HG03575 (cell line): ENCODE data around the gene UTP14A.
A peak's percentile ranks its signal among the peaks of the same experiment; 100 is the strongest.

ENCODE experiments used
- ATAC-seq: cut with Tn5 transposase; IDR thresholded peaks from one replicate; pipeline ENCODE4 v1.9.1; 2021; ENCODE audit not compliant: unreplicated experiment, insufficient number of reproducible peaks, low FRiP score; ENCODE audit errors: extremely low read depth

Gene UTP14A

GRCh38 chrX:129940721-129941120 is 34.8 kb downstream of the UTP14A start:
- ATAC-seq: no peak

- no peak for ATAC-seq
These were observed 39.2 kb downstream of the UTP14A start for GRCh38 chrX:129945131-129945530.

GRCh38 chrX:129953334-129953648 is 47.3 kb downstream of the UTP14A start:
- ATAC-seq: no peak

GRCh38 chrX:129953881-129954280 is 47.9 kb downstream of the UTP14A start:
- ATAC-seq: no peak

- ATAC-seq: no peak
These were observed 48.8 kb downstream of the UTP14A start for GRCh38 chrX:129954804-129955203.

- no peak for ATAC-seq
These were observed 49.7 kb downstream of the UTP14A start for GRCh38 chrX:129955682-129956081.

- no peak for ATAC-seq
These were observed 50.2 kb downstream of the UTP14A start for GRCh38 chrX:129956145-129956544.

- ATAC-seq: no peak
These were observed 50.8 kb downstream of the UTP14A start for GRCh38 chrX:129956765-129957164.

GRCh38 chrX:129957241-129958082 is 51.5 kb downstream of the UTP14A start:
- ATAC-seq: no peak

GRCh38 chrX:129958083-129958465 is 52.1 kb downstream of the UTP14A start:
- no peak for ATAC-seq

GRCh38 chrX:129958814-129959492 is 53.0 kb downstream of the UTP14A start:
- no peak for ATAC-seq

- no peak for ATAC-seq
These were observed 53.5 kb downstream of the UTP14A start for GRCh38 chrX:129959493-129959832.

- ATAC-seq: peak; percentile 77
These were observed 55.5 kb downstream of the UTP14A start for GRCh38 chrX:129961180-129962083.

GRCh38 chrX:129963729-129964128 is 57.8 kb downstream of the UTP14A start:
- ATAC-seq: no peak

GRCh38 chrX:129965166-129965565 is 59.2 kb downstream of the UTP14A start:
- no peak for ATAC-seq

- ATAC-seq: no peak
These were observed 63.0 kb downstream of the UTP14A start for GRCh38 chrX:129968968-129969367.

- ATAC-seq: no peak
These were observed 70.5 kb downstream of the UTP14A start for GRCh38 chrX:129976441-129976840.
